HEK293T (cell line): Measurements from ENCODE around the gene XRCC6.
"Not testable (repeated sequence)": the region's sequence is repeated elsewhere in the genome, so short reads cannot be mapped to it uniquely, and the experiment has no call there.

ENCODE experiments used
- CTCF ChIA-PET: fragments of 350-600 bp; formaldehyde crosslinking; extraction: SDS; loops from one replicate; lab custom pipeline; 2021; ENCODE audit warnings: antibody characterized with exemption, inconsistent platforms; lab: Yijun Ruan, JAX
- POLR2A ChIA-PET: fragments of 350-600 bp; formaldehyde crosslinking; extraction: SDS; loops from one replicate; lab custom pipeline; 2020; ENCODE audit warnings: antibody characterized with exemption, inconsistent platforms; lab: Yijun Ruan, JAX
- DNase-seq: peaks from one replicate; pipeline ENCODE4 v3.0.0; 2012; ENCODE audit warnings: mixed read lengths; ENCODE audit errors: extremely low spot score
- ARNT ChIP-seq: fragments of 450-650 bp; IDR thresholded peaks from 2 replicates; pipeline ENCODE4 v1.6.1; 2017; ENCODE audit warnings: mild to moderate bottlenecking
- BHLHE40 ChIP-seq: fragments of 450-650 bp; IDR thresholded peaks from 2 replicates; pipeline ENCODE4 v1.6.1; 2016; ENCODE audit warnings: mild to moderate bottlenecking, moderate library complexity, borderline replicate concordance
- CTBP1 ChIP-seq: fragments of 450-650 bp; IDR thresholded peaks from 2 replicates; pipeline ENCODE4 v1.6.1; 2016; ENCODE audit warnings: borderline replicate concordance
- ELF4 ChIP-seq: fragments of 450-650 bp; IDR thresholded peaks from 2 replicates; pipeline ENCODE4 v1.6.1; 2017; ENCODE audit warnings: antibody characterized with exemption
- FOXA1 ChIP-seq: fragments of 450-650 bp; IDR thresholded peaks from 2 replicates; pipeline ENCODE4 v1.6.1; 2016; ENCODE audit warnings: mild to moderate bottlenecking
- FOXK2 ChIP-seq: fragments of 450-650 bp; IDR thresholded peaks from 2 replicates; pipeline ENCODE4 v1.6.1; 2016; ENCODE audit warnings: mild to moderate bottlenecking
- FOXM1 ChIP-seq: fragments of 450-650 bp; IDR thresholded peaks from 2 replicates; pipeline ENCODE4 v1.6.1; 2017; ENCODE audit warnings: mild to moderate bottlenecking, borderline replicate concordance
- HDGF ChIP-seq: fragments of 450-650 bp; IDR thresholded peaks from 2 replicates; pipeline ENCODE4 v1.6.1; 2017; ENCODE audit warnings: antibody characterized with exemption, borderline replicate concordance
- L3MBTL2 ChIP-seq: fragments of 450-650 bp; conservative IDR thresholded peaks from 2 replicates; pipeline ENCODE4 v1.6.1; 2016; ENCODE audit warnings: mild to moderate bottlenecking
- LEF1 ChIP-seq: fragments of 450-650 bp; IDR thresholded peaks from 2 replicates; pipeline ENCODE4 v1.6.1; 2017; ENCODE audit warnings: mild to moderate bottlenecking, borderline replicate concordance
- NFRKB ChIP-seq: fragments of 450-650 bp; IDR thresholded peaks from 2 replicates; pipeline ENCODE4 v1.6.1; 2016; ENCODE audit warnings: mild to moderate bottlenecking, moderate library complexity
- SP1 ChIP-seq: fragments of 450-650 bp; IDR thresholded peaks from 2 replicates; pipeline ENCODE4 v1.6.1; 2017
- SUZ12 ChIP-seq: fragments of 450-650 bp; IDR thresholded peaks from 2 replicates; pipeline ENCODE4 v1.6.1; 2016; ENCODE audit warnings: mild to moderate bottlenecking
- TARDBP ChIP-seq: fragments of 450-650 bp; IDR thresholded peaks from 2 replicates; pipeline ENCODE4 v1.6.1; 2016
- ZNF384 ChIP-seq: fragments of 450-650 bp; IDR thresholded peaks from 2 replicates; pipeline ENCODE4 v1.6.1; 2016
- TF ChIP-seq, protein P1 (sequence below): fragments of 450-650 bp; IDR thresholded peaks from 2 replicates; pipeline ENCODE4 v1.6.1; 2016

Gene XRCC6

DNA sequence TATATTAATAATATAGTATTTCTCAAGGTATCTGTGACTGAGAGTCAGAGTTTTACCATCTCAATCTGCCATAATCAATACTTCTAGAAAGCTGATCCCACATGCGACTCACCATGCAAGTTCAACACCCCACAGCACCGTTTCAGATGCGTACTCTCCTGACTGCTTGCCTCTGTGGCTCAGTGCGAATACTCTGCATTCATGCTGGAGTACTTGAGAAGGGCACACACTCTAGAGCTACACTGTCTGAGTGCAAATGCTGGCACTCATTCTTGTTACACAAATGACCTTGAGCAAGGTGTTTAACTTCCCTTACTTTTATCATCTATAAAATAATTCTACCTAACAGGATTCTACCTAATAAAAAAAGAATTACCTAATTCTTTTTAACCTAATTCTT is 55.0 kb downstream of the XRCC6 start:
- ChIA-PET CTCF (no interaction called here), POLR2A (interaction anchor here (1.0 kb wide), 1 partner anchor 9 kb away, joined by 3 read pairs; no protein-coding TSS in a partner anchor)
- TF ChIP-seq CTBP1 (no peak), SUZ12 (no peak), SP1 (no peak), HDGF (no peak), FOXA1 (no peak), NFRKB (no peak), FOXK2 (no peak), TARDBP (no peak), FOXM1 (no peak), LEF1 (no peak), ELF4 (no peak), ZNF384 (no peak), ARNT (no peak), BHLHE40 (no peak), L3MBTL2 (no peak)
- TF ChIP-seq, protein P1, sequence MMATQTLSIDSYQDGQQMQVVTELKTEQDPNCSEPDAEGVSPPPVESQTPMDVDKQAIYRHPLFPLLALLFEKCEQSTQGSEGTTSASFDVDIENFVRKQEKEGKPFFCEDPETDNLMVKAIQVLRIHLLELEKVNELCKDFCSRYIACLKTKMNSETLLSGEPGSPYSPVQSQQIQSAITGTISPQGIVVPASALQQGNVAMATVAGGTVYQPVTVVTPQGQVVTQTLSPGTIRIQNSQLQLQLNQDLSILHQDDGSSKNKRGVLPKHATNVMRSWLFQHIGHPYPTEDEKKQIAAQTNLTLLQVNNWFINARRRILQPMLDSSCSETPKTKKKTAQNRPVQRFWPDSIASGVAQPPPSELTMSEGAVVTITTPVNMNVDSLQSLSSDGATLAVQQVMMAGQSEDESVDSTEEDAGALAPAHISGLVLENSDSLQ: no peak
- DNase-seq: no peak

DNA sequence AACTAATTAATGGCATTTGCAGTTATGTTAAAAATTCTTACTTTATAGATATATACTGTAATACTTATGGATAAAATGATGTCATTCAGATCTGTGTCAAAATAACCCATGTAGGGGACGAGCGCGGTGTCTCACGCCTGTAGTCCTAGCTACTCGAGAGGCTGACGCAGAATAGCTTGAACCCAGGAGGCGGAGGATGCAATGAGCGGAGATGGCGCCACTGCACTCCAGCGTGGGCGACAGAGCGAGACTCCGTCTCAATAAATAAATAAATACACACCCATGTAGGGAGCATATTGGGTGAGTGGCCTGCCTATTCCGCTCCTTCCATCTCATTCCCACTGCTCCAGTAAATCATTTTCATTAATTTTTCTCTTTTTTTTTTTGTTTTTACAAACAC is 60.5 kb downstream of the XRCC6 start:
- POLR2A ChIA-PET: no interaction called here
- CTCF ChIA-PET: interaction anchor here (1.4 kb wide), 1 partner anchor 15 kb away, joined by 5 read pairs; no protein-coding TSS in a partner anchor
- no peak for DNase-seq
- TF ChIP-seq, protein P1: no peak
- no peak for TF ChIP-seq SUZ12
- no peak for TF ChIP-seq L3MBTL2
- TF ChIP-seq ARNT: no peak
- no peak for TF ChIP-seq FOXK2
- TF ChIP-seq SP1: no peak
- TF ChIP-seq FOXM1: no peak
- no peak for TF ChIP-seq ZNF384
- no peak for TF ChIP-seq CTBP1
- TF ChIP-seq NFRKB: no peak
- no peak for TF ChIP-seq ELF4
- no peak for TF ChIP-seq FOXA1
- no peak for TF ChIP-seq LEF1
- TF ChIP-seq TARDBP: no peak

DNA sequence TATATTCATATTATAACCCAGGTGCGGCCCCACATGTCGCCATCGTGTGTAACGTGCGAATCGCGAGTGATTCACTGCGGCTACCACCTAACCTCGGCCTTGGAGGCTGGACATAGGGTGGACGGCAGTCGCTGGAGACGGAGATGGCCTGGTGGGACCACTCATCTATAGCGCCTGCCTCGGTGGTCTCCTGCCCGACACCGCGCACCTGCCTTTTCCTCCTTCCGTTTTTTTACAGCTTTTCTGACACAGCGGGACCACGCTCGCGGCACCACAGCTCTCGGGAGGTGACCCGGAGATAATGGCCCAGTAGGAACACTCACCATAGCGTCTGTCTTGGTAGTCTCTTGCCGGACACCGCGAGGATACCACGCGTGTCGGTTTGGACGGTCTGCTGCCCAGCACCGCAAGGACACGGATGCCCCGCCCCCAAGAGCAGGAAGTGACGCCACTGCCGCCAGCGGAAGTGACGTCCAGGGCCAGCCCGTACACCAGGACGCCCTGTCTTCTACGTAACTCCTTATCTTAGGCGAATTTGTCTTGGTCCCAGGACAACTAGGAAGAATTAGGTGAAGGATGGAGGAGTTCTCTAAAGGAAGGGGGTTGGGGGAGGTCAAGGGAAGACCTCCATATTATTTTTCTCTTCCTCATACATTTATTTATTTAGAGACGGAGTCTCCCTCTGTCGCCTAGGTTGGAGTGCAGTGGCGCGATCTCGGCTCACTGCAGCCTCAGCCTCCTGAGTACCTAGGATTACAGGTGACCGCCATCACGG is 61.1 kb downstream of the XRCC6 start:
- POLR2A ChIA-PET: no interaction called here
- DNase-seq: no peak
- CTCF ChIA-PET: interaction anchor here (1.4 kb wide), 1 partner anchor 15 kb away, joined by 5 read pairs; no protein-coding TSS in a partner anchor
- no peak for TF ChIP-seq HDGF
- TF ChIP-seq ARNT: no peak
- TF ChIP-seq, protein P1: no peak
- TF ChIP-seq ZNF384: no peak
- TF ChIP-seq TARDBP: no peak
- TF ChIP-seq CTBP1: no peak
- no peak for TF ChIP-seq FOXK2
- no peak for TF ChIP-seq L3MBTL2
- TF ChIP-seq ELF4: no peak
- no peak for TF ChIP-seq NFRKB
- TF ChIP-seq LEF1: no peak

DNA sequence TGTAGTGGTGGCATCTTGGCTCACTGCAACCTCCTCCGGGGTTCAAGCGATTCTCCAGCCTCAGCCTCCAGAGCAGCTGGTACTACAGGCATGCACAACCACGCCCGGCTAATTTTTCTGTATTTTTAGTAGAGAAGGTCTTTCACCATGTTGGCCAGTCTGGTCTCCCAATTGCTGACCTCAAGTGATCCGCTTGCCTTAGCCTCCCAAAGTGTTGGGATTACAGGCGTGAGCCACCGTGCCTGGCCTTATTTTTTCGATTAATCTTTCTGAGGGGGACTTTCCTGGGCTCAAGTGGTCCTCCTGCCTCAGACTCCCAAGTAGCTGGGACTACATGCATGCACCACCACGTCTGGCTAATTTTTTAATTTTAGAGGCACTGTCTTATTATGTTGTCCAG is 62.0 kb downstream of the XRCC6 start:
- no peak for DNase-seq
- ChIA-PET POLR2A (no interaction called here), CTCF (interaction anchor here (0.8 kb wide), 1 partner anchor 10 kb away, joined by 4 read pairs; no protein-coding TSS in a partner anchor)
- TF ChIP-seq ARNT: no peak
- TF ChIP-seq ZNF384: no peak
- no peak for TF ChIP-seq LEF1
- TF ChIP-seq SP1: no peak
- TF ChIP-seq CTBP1: no peak
- no peak for TF ChIP-seq TARDBP
- TF ChIP-seq FOXA1: no peak
- TF ChIP-seq NFRKB: no peak
- no peak for TF ChIP-seq HDGF
- TF ChIP-seq L3MBTL2: no peak
- TF ChIP-seq FOXK2: no peak
- no peak for TF ChIP-seq FOXM1
- TF ChIP-seq ELF4: no peak
- no peak for TF ChIP-seq SUZ12

DNA sequence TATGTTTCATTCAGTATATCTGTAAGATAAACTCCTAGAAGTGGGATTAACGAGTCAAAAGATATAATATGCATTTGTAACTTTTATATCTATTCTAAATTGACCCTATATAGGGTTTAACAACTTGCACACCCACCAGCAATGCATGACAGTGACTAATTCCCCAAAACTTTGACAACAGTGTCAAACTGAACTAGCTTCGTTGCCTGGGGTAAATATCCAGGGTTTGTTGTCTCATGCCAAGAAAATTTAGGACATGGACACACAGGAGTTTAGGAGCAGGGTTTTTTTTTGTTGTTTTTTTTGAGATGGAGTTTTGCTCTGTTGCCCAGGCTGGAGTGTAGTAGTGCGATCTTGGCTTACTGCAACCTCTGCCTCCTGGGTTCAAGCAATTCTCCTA is 62.5 kb downstream of the XRCC6 start:
- ChIA-PET CTCF (interaction anchor here (0.8 kb wide), 1 partner anchor 10 kb away, joined by 4 read pairs; no protein-coding TSS in a partner anchor), POLR2A (interaction anchor here (1.0 kb wide), 1 partner anchor 17 kb away, joined by 3 read pairs; no protein-coding TSS in a partner anchor)
- TF ChIP-seq FOXM1 (no peak), HDGF (no peak), TARDBP (no peak)
- DNase-seq: no peak

DNA sequence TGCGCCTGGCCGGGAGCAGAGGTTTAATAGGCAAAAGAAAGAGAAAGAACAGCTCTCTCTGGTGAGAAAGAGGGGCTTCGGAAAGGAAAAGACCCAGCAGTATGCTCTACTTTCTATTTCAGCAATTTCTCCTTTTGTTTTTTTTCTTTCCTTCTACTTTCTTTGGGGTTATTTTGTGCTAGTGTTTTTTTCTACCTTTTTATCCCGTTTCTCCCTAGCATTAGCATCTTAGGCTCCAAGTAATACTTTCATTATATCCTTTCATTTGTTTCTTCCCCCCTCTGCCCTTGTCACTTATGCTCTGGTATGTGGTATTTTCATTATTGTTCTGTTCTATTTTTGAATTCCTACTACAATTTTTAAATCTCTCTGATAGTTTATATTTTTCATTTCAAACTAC is 63.1 kb downstream of the XRCC6 start:
- ChIA-PET POLR2A (interaction anchor here (1.0 kb wide), 1 partner anchor 17 kb away, joined by 3 read pairs; no protein-coding TSS in a partner anchor), CTCF (no interaction called here)
- no peak for DNase-seq
- TF ChIP-seq ARNT: no peak
- TF ChIP-seq, protein P1: no peak
- TF ChIP-seq FOXM1: no peak
- TF ChIP-seq SP1: no peak
- no peak for TF ChIP-seq L3MBTL2
- no peak for TF ChIP-seq CTBP1
- TF ChIP-seq NFRKB: no peak
- TF ChIP-seq ZNF384: no peak
- no peak for TF ChIP-seq ELF4
- no peak for TF ChIP-seq SUZ12
- TF ChIP-seq LEF1: no peak
- no peak for TF ChIP-seq FOXK2
- no peak for TF ChIP-seq TARDBP
- no peak for TF ChIP-seq FOXA1
- TF ChIP-seq BHLHE40: no peak
- no peak for TF ChIP-seq HDGF

DNA sequence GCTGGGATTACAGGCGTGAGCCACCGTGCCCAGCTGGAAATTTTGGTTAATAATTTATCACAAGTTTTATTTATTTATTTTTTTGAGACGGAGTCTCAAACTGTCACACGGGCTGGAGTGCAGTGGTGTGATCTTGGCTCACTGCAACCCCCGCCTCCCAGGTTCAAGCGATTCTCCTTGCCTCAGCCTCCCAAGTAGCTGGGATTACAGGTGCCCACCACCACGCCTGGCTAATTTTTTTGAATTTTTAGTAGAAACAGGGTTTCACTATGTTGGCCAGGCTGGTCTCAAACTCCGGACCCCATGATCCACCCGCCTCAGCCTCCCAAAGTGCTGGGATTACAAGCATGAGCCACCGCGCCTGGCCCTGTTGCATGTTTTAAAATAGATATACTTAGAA is 65.8 kb downstream of the XRCC6 start:
- CTCF ChIA-PET: interaction anchor here (3.9 kb wide), 1 partner anchor 10 kb away, joined by 15 read pairs; no protein-coding TSS in a partner anchor
- not testable (repeated sequence) for DNase-seq
- POLR2A ChIA-PET: interaction anchor here (1.3 to 3.3 kb wide), 3 partner anchors 11 to 240 kb away, joined by 3 to 39 read pairs (median 16); partner anchors contain the start of gene TOB2
